Thyroid gland (tissue), 4 donors: ENCODE results near the gene CLEC7A.

Experiments used
- POLR2A ChIP-seq, 2 donors: fragments of 450-650 bp; IDR thresholded peaks; one replicate each; pipeline ENCODE4 v1.6.1; 2017; ENCODE audit warnings: antibody characterized with exemption in 2 of 2, mild to moderate bottlenecking in 2 of 2, moderate library complexity in 1 of 2
- TF ChIP-seq, protein P1 (sequence below), 6 experiments: fragments of 200-600 bp in 3 of 6; fragments of 450-650 bp in 3 of 6; sonication (generic) in 3 of 6; IDR thresholded peaks; one replicate each; pipeline ENCODE4 v1.5.1; 2016 to 2019; ENCODE audit warnings: antibody characterized with exemption in 6 of 6, mild to moderate bottlenecking in 2 of 6, inconsistent platforms in 1 of 6, moderate library complexity in 1 of 6

DNA sequence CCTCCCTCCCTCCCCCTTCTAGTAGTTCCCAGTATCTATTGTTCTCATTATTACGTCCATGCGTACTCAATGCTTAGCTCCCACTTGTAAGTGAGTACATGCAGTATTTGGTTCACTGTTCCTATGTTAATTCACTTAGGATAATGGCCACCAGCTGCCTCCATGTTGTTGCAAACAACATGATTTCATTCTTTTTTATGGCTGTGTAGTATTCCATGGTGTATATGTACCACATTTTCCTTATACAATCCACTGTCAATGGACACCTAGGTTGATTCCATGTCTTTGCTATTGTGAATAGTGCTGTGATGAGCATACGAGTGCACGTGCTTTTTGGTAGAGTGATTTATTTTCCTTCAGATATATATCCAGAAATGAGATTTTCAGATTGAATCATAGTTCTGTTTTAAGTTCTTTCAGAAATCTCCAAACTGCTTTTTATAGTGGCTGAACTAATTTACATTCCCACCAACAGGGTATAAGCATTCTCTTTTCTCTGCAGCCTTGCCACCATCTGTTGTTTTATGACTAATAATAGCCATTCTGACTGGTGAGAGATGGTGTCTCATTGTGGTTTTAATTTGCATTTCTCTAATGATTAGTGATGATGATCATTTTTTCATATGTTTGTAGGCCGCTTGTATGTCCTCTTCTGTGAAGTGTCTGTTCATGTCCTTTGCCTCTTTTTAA, 17.9 kb upstream of the CLEC7A start:
- no peak for TF ChIP-seq POLR2A (IDR thresholded peaks at IDR 0.05)
- TF ChIP-seq, protein P1, sequence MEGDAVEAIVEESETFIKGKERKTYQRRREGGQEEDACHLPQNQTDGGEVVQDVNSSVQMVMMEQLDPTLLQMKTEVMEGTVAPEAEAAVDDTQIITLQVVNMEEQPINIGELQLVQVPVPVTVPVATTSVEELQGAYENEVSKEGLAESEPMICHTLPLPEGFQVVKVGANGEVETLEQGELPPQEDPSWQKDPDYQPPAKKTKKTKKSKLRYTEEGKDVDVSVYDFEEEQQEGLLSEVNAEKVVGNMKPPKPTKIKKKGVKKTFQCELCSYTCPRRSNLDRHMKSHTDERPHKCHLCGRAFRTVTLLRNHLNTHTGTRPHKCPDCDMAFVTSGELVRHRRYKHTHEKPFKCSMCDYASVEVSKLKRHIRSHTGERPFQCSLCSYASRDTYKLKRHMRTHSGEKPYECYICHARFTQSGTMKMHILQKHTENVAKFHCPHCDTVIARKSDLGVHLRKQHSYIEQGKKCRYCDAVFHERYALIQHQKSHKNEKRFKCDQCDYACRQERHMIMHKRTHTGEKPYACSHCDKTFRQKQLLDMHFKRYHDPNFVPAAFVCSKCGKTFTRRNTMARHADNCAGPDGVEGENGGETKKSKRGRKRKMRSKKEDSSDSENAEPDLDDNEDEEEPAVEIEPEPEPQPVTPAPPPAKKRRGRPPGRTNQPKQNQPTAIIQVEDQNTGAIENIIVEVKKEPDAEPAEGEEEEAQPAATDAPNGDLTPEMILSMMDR (IDR thresholded peaks at IDR 0.05): no peak
